HG03521 (cell line): Measurements from ENCODE around the gene TRIM16.
"Not testable (repeated sequence)": the region's sequence is repeated elsewhere in the genome, so short reads cannot be mapped to it uniquely, and the experiment has no call there.

Source experiments
- ATAC-seq: cut with Tn5 transposase; IDR thresholded peaks from one replicate; pipeline ENCODE4 v1.9.1; 2021; ENCODE audit warnings: mild to moderate bottlenecking, moderate library complexity; ENCODE audit not compliant: unreplicated experiment

Gene TRIM16

GRCh38 chr17:15683824-15684478 lies at the start of gene TRIM16:
TRIM16 (minus strand) TSS chr17:15684311; CDS start chr17:15651609, 32,702 bp downstream.
- ATAC-seq, result peak; percentile 89

GRCh38 chr17:15733174-15733789 lies 49.2 kb upstream of the TRIM16 start:
- ATAC-seq, result not testable (repeated sequence)

- not testable (repeated sequence) for ATAC-seq
Observed at GRCh38 chr17:15731900-15732299, 47.8 kb upstream of the TRIM16 start, which contains the start of gene TBC1D26. TBC1D26 (plus strand) TSS chr17:15732283; CDS start chr17:15735349, 3,066 bp downstream.

GRCh38 chr17:15730535-15730934 lies 46.4 kb upstream of the TRIM16 start:
- ATAC-seq, result not testable (repeated sequence)

GRCh38 chr17:15716601-15717563 lies 32.8 kb upstream of the TRIM16 start:
- ATAC-seq, result not testable (repeated sequence)

- ATAC-seq, result not testable (repeated sequence)
Observed at GRCh38 chr17:15708879-15709278, 24.8 kb upstream of the TRIM16 start.

- ATAC-seq, result not testable (repeated sequence)
Observed at GRCh38 chr17:15704813-15705212, 20.7 kb upstream of the TRIM16 start.

- ATAC-seq, result not testable (repeated sequence)
Observed at GRCh38 chr17:15704239-15704638, 20.1 kb upstream of the TRIM16 start.

GRCh38 chr17:15699937-15700336 lies 15.8 kb upstream of the TRIM16 start:
- ATAC-seq, result not testable (repeated sequence)

GRCh38 chr17:15699413-15699924 lies 15.4 kb upstream of the TRIM16 start, which contains the start of gene ZNF286A:
ZNF286A (plus strand) TSS chr17:15699752; CDS start chr17:15700330, 578 bp downstream.
- peak; percentile 96 for ATAC-seq

GRCh38 chr17:15698967-15699366 lies 14.9 kb upstream of the TRIM16 start:
- ATAC-seq, result not testable (repeated sequence)

- ATAC-seq, result not testable (repeated sequence)
Observed at GRCh38 chr17:15687494-15687893, 3.4 kb upstream of the TRIM16 start.

- ATAC-seq, result not testable (repeated sequence)
Observed at GRCh38 chr17:15683135-15683534, 976 bp downstream of the TRIM16 start.

GRCh38 chr17:15675991-15676390 lies 8.1 kb downstream of the TRIM16 start:
- ATAC-seq, result not testable (repeated sequence)

GRCh38 chr17:15674640-15675039 lies 9.5 kb downstream of the TRIM16 start:
- ATAC-seq, result not testable (repeated sequence)

- ATAC-seq, result not testable (repeated sequence)
Observed at GRCh38 chr17:15669526-15669925, 14.6 kb downstream of the TRIM16 start.

GRCh38 chr17:15663691-15664090 lies 20.4 kb downstream of the TRIM16 start:
- ATAC-seq, result no peak

GRCh38 chr17:15663176-15663575 lies 20.9 kb downstream of the TRIM16 start:
- ATAC-seq, result no peak

GRCh38 chr17:15662681-15663080 lies 21.4 kb downstream of the TRIM16 start:
- no peak for ATAC-seq

GRCh38 chr17:15660077-15660476 lies 24.0 kb downstream of the TRIM16 start:
- no peak for ATAC-seq

- no peak for ATAC-seq
Observed at GRCh38 chr17:15659663-15660062, 24.4 kb downstream of the TRIM16 start.
